Prostate gland (tissue), 2 donors: ENCODE data around the gene SLC7A14.

Experiments
- CTCF ChIP-seq, 4 experiments: fragments of 200-600 bp in 2 of 4; fragments of 450-650 bp in 2 of 4; sonication (generic) in 2 of 4; IDR thresholded peaks; 1 replicate in 3 of 4; 2 replicates in 1 of 4; pipeline ENCODE4 v1.5.1; 2016 to 2019; ENCODE audit warnings: antibody characterized with exemption in 4 of 4, mild to moderate bottlenecking in 2 of 4, moderate library complexity in 2 of 4
- POLR2A ChIP-seq: fragments of 450-650 bp; IDR thresholded peaks from one replicate; pipeline ENCODE4 v1.6.1; 2016; ENCODE audit warnings: antibody characterized with exemption, mild to moderate bottlenecking

GRCh38 chr3:170631755-170632488 is 46.0 kb upstream of the SLC7A14 start:
- TF ChIP-seq CTCF (IDR thresholded peaks at IDR 0.05), result no peak
- no peak for TF ChIP-seq POLR2A
